Measurements from ENCODE around the gene KCTD2. TPM values are rescaled to one million over a fixed set of nuclear protein-coding genes. Genes with fewer than 3 reads are reported as not detected.

KCTD2 gene
- total and polyA plus RNA-seq, 2 of the 13 experiments (the other 11 are each of a cell fraction or from before 2014, with no cell fraction given) = 28.3 to 32.6 TPM

DNA sequence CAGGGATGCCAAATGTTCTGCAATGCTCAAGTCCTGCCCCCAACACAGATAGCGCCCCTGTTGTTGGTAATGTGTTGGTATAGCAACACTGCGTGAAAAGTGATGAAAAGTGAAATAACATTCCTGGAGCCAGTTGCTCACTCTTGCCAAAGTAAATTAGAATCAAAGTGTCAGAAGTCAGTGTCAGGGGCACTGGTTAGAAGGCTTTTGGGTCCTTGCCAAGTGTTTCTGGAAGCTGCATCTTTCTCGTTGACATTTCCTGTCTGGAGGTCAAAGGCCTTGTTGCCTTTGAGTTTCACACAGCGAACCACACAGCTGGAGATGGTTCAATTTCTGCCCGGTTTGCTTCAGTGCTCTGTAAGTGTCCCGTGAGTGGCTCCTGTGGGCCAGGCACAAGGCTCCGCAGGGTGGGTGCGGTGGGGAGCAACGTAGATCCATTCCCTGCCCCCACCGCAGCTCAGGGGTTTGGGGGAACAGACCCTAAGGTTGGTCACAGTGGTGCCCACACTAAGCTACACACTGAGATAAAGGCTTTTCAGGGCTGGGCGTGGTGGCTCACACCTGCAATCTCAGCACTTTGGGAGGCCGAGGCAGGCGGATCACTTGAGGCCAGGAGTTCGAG, 37.1 kb downstream of the KCTD2 start (continued):
- TF ChIP-seq, protein P1, sequence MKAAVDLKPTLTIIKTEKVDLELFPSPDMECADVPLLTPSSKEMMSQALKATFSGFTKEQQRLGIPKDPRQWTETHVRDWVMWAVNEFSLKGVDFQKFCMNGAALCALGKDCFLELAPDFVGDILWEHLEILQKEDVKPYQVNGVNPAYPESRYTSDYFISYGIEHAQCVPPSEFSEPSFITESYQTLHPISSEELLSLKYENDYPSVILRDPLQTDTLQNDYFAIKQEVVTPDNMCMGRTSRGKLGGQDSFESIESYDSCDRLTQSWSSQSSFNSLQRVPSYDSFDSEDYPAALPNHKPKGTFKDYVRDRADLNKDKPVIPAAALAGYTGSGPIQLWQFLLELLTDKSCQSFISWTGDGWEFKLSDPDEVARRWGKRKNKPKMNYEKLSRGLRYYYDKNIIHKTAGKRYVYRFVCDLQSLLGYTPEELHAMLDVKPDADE (CRISPR knock-in tag; IDR thresholded peaks at IDR 0.05) = no peak
- TF ChIP-seq GABPB1 (CRISPR knock-in tag; IDR thresholded peaks at IDR 0.05) (peak; percentile 75), ZNF446 (CRISPR knock-in tag; IDR thresholded peaks at IDR 0.05) (no peak), EEA1 (CRISPR knock-in tag; IDR thresholded peaks at IDR 0.05; ENCODE audit: borderline replicate concordance) (no peak), KAT7 (CRISPR knock-in tag; IDR thresholded peaks at IDR 0.05; ENCODE audit: borderline replicate concordance) (0 out of 2 replicates have a peak, but pooled peaks have one; percentile 28), XBP1 (CRISPR knock-in tag; IDR thresholded peaks at IDR 0.05) (no peak), KDM1A (CRISPR knock-in tag; IDR thresholded peaks at IDR 0.05) (peak; percentile 71; the same call in 1 of the 2 replicates), ZBTB38 (CRISPR knock-in tag; IDR thresholded peaks at IDR 0.05) (peak; percentile 67; the same call in 1 of the 2 replicates), NR2F1 (CRISPR knock-in tag; IDR thresholded peaks at IDR 0.05) (peak; percentile 99), ZNF564 (CRISPR knock-in tag; IDR thresholded peaks at IDR 0.05) (no peak), IKZF4 (CRISPR knock-in tag; IDR thresholded peaks at IDR 0.05; ENCODE audit: borderline replicate concordance, low read depth, not compliant biosample characterization) (no peak), ZNF879 (CRISPR knock-in tag; IDR thresholded peaks at IDR 0.05) (no peak), ZBTB7B (CRISPR knock-in tag; IDR thresholded peaks at IDR 0.05) (peak; percentile 74; the same call in 1 of the 2 replicates), MYC (CRISPR knock-in tag; IDR thresholded peaks at IDR 0.05; ENCODE audit: borderline replicate concordance) (peak; percentile 47; the same call in 1 of the 2 replicates), ZNF225 (CRISPR knock-in tag; IDR thresholded peaks at IDR 0.05) (no peak), SP5 (CRISPR knock-in tag; IDR thresholded peaks at IDR 0.05; ENCODE audit: borderline replicate concordance, low read depth) (peak; percentile 92)
- TF ChIP-seq, protein P2, sequence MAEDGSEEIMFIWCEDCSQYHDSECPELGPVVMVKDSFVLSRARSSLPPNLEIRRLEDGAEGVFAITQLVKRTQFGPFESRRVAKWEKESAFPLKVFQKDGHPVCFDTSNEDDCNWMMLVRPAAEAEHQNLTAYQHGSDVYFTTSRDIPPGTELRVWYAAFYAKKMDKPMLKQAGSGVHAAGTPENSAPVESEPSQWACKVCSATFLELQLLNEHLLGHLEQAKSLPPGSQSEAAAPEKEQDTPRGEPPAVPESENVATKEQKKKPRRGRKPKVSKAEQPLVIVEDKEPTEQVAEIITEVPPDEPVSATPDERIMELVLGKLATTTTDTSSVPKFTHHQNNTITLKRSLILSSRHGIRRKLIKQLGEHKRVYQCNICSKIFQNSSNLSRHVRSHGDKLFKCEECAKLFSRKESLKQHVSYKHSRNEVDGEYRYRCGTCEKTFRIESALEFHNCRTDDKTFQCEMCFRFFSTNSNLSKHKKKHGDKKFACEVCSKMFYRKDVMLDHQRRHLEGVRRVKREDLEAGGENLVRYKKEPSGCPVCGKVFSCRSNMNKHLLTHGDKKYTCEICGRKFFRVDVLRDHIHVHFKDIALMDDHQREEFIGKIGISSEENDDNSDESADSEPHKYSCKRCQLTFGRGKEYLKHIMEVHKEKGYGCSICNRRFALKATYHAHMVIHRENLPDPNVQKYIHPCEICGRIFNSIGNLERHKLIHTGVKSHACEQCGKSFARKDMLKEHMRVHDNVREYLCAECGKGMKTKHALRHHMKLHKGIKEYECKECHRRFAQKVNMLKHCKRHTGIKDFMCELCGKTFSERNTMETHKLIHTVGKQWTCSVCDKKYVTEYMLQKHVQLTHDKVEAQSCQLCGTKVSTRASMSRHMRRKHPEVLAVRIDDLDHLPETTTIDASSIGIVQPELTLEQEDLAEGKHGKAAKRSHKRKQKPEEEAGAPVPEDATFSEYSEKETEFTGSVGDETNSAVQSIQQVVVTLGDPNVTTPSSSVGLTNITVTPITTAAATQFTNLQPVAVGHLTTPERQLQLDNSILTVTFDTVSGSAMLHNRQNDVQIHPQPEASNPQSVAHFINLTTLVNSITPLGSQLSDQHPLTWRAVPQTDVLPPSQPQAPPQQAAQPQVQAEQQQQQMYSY (CRISPR knock-in tag; IDR thresholded peaks at IDR 0.05) = no peak
- TF ChIP-seq, protein P3, sequence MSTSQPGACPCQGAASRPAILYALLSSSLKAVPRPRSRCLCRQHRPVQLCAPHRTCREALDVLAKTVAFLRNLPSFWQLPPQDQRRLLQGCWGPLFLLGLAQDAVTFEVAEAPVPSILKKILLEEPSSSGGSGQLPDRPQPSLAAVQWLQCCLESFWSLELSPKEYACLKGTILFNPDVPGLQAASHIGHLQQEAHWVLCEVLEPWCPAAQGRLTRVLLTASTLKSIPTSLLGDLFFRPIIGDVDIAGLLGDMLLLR (CRISPR knock-in tag; IDR thresholded peaks at IDR 0.05) = no peak
- TF ChIP-seq, protein P4, sequence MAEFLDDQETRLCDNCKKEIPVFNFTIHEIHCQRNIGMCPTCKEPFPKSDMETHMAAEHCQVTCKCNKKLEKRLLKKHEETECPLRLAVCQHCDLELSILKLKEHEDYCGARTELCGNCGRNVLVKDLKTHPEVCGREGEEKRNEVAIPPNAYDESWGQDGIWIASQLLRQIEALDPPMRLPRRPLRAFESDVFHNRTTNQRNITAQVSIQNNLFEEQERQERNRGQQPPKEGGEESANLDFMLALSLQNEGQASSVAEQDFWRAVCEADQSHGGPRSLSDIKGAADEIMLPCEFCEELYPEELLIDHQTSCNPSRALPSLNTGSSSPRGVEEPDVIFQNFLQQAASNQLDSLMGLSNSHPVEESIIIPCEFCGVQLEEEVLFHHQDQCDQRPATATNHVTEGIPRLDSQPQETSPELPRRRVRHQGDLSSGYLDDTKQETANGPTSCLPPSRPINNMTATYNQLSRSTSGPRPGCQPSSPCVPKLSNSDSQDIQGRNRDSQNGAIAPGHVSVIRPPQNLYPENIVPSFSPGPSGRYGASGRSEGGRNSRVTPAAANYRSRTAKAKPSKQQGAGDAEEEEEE (CRISPR knock-in tag; IDR thresholded peaks at IDR 0.05; ENCODE audit: borderline replicate concordance) = no peak
- TF ChIP-seq, protein P5, sequence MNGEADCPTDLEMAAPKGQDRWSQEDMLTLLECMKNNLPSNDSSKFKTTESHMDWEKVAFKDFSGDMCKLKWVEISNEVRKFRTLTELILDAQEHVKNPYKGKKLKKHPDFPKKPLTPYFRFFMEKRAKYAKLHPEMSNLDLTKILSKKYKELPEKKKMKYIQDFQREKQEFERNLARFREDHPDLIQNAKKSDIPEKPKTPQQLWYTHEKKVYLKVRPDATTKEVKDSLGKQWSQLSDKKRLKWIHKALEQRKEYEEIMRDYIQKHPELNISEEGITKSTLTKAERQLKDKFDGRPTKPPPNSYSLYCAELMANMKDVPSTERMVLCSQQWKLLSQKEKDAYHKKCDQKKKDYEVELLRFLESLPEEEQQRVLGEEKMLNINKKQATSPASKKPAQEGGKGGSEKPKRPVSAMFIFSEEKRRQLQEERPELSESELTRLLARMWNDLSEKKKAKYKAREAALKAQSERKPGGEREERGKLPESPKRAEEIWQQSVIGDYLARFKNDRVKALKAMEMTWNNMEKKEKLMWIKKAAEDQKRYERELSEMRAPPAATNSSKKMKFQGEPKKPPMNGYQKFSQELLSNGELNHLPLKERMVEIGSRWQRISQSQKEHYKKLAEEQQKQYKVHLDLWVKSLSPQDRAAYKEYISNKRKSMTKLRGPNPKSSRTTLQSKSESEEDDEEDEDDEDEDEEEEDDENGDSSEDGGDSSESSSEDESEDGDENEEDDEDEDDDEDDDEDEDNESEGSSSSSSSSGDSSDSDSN (CRISPR knock-in tag; IDR thresholded peaks at IDR 0.05) = peak; percentile 71

All from HepG2 (cell line).